Activated naive CD4-positive, alpha-beta T cell treated with anti-CD3 and anti-CD28 coated beads for 36 hours (primary cell): Measurements from ENCODE around the gene USP30. TPM values are rescaled to one million over a fixed set of nuclear protein-coding genes. Genes with fewer than 3 reads are reported as not detected.
"Not testable (repeated sequence)": the region's sequence is repeated elsewhere in the genome, so short reads cannot be mapped to it uniquely, and the experiment has no call there.

Experiments used
- CTCF ChIA-PET: fragments of 350-600 bp; sonication (Branson Sonifier 250); formaldehyde crosslinking; loops from one replicate; lab custom pipeline; 2021; ENCODE audit warnings: antibody characterized with exemption; lab: Charles Lee
- DNase-seq: peaks from one replicate; pipeline ENCODE4 v3.0.0-alpha.2; 2020
- H3K27ac Mint-ChIP-seq: one replicate; pipeline ENCODE4 v1.8.0; 2021; ENCODE audit warnings: mild to moderate bottlenecking, mixed read lengths
- H3K27me3 Mint-ChIP-seq: one replicate; pipeline ENCODE4 v1.8.0; 2021; ENCODE audit warnings: low read depth, mixed read lengths
- H3K36me3 Mint-ChIP-seq: one replicate; pipeline ENCODE4 v1.8.0; 2021; ENCODE audit warnings: low read depth, mixed read lengths
- H3K4me1 Mint-ChIP-seq: one replicate; pipeline ENCODE4 v1.8.0; 2021; ENCODE audit warnings: low read depth, mixed read lengths
- H3K4me3 Mint-ChIP-seq: one replicate; pipeline ENCODE4 v1.8.0; 2021; ENCODE audit warnings: mild to moderate bottlenecking, moderate library complexity, mixed read lengths
- H3K9me3 Mint-ChIP-seq: one replicate; pipeline ENCODE4 v1.8.0; 2021; ENCODE audit warnings: mixed read lengths
- intact Hi-C: fragments of 100-400 bp; cut with micrococcal nuclease; formaldehyde crosslinking; loops from one replicate; pipeline ENCODE4 v1.15.1; 2023
- total RNA-seq, 2 experiments: library from RNA; stranded (reverse); gene quantifications; one replicate each; pipeline ENCODE4 v1.2.3, GENCODE V29; 2021

USP30 gene
- total RNA-seq, 2 experiments from 2014 or later: 11.0 to 11.5 TPM

DNA sequence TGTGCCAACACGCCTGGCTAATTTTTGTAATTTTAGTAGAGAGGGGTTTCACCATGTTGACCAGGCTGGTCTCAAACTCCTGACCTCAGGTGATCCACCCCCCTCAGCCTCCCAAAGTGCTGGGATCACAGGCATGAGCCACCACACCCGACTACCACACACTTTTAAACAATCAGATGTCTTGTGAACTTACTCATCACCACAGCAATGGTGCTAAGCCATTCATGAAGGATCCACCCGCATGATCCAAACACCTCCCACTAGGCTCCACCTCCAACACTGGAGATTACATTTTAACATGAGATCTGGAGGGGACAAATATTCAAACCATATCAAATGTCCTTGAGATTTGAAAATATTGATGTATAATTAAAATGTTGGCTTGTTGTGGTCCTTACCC is 23.8 kb upstream of the USP30 start:
- H3K27me3 Mint-ChIP-seq, H3K4me3 Mint-ChIP-seq, H3K36me3 Mint-ChIP-seq, intact Hi-C loops, H3K9me3 Mint-ChIP-seq, H3K4me1 Mint-ChIP-seq, CTCF ChIA-PET, H3K27ac Mint-ChIP-seq, DNase-seq: not testable (repeated sequence)

DNA sequence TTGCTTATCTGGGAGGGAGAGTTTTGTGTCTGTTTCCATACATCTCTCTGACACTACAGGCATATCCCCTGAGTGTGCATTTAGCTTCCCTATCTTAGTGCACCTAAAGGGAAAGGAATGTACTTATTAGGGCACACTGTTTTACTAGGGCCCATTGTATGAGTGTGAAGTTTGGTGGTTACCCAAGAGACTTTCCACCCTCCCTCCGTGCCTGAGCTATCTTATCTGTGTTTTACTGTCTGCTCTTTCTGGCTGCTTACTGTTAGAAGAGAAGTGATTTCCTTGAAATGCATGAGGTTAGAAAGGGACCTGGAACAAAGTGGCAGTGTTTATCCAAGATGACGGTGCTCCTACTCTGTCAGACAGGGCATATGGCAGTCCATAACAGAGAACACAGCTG is 23.0 kb upstream of the USP30 start:
- H3K4me3 Mint-ChIP-seq: no peak overlapping the region
- DNase-seq: no peak
- CTCF ChIA-PET: no interaction called here
- no peaks in the 10 kb centered on the region for H3K4me1 Mint-ChIP-seq
- peaks cover 3% of the 10 kb centered on the region for H3K27me3 Mint-ChIP-seq
- H3K36me3 Mint-ChIP-seq: no peaks in the 10 kb centered on the region
- no peaks in the 10 kb centered on the region for H3K9me3 Mint-ChIP-seq
- H3K27ac Mint-ChIP-seq: no peak overlapping the region
- intact Hi-C loops: no loop called here

GRCh38 chr12:109033239-109034196 is 18.9 kb upstream of the USP30 start:
- peaks cover 11% of the 10 kb centered on the region for H3K9me3 Mint-ChIP-seq
- H3K27me3 Mint-ChIP-seq: no peaks in the 10 kb centered on the region
- CTCF ChIA-PET: no interaction called here
- no peaks in the 10 kb centered on the region for H3K36me3 Mint-ChIP-seq
- no peak for DNase-seq
- H3K4me1 Mint-ChIP-seq: no peaks in the 10 kb centered on the region
- no peak overlapping the region for H3K27ac Mint-ChIP-seq
- H3K4me3 Mint-ChIP-seq: no peak overlapping the region
- intact Hi-C loops: no loop called here

DNA sequence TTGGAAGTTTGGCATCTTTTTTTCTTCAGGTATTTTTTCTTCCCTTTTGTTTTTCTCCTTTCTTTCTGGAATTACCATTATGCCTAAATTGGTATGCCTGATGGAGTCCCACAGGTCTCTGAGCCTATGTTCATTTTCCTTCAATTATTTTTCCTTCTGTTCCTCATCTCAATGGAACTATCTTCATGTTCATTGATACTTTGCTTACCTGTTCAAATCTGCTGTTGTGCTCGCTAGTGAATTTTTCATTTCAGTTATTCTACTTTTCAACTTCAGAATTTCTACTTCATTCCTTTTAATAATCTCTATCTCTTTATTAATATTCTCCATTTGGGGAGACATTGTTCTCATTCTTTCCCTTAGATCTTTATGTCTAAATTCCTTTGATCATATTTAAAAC is 15.4 kb upstream of the USP30 start:
- Mint-ChIP-seq H3K4me1 (no peaks in the 10 kb centered on the region), H3K4me3 (no peak overlapping the region), H3K27me3 (peaks cover 6% of the 10 kb centered on the region), H3K36me3 (no peaks in the 10 kb centered on the region), H3K9me3 (peaks cover 11% of the 10 kb centered on the region), H3K27ac (no peak overlapping the region)
- CTCF ChIA-PET: no interaction called here
- intact Hi-C loops: no loop called here
- no peak for DNase-seq

DNA sequence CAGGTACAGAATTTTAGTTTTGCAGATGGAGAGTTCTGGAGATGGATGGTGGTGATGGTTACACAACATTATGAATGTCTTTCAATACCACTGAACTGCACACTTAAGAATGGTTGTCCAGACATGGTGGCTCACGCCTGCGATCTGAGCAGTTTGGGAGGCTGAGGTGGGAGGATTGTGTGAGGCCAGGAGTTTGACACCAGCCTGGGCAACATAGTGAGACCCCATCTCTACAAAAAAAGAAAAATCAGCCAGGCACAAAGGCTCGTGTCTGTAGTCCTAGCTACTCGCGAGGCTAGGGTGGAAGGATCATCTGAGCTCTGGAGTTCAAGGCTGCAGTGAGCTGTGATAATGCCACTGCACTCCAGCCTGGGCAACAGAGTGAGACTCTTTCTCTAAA is 8.1 kb upstream of the USP30 start:
- Mint-ChIP-seq H3K36me3 (no peaks in the 10 kb centered on the region), H3K27ac (no peak overlapping the region), H3K4me1 (no peaks in the 10 kb centered on the region), H3K9me3 (no peaks in the 10 kb centered on the region), H3K27me3 (peaks cover 6% of the 10 kb centered on the region), H3K4me3 (no peak overlapping the region)
- no peak for DNase-seq
- intact Hi-C loops: no loop called here
- CTCF ChIA-PET: no interaction called here

DNA sequence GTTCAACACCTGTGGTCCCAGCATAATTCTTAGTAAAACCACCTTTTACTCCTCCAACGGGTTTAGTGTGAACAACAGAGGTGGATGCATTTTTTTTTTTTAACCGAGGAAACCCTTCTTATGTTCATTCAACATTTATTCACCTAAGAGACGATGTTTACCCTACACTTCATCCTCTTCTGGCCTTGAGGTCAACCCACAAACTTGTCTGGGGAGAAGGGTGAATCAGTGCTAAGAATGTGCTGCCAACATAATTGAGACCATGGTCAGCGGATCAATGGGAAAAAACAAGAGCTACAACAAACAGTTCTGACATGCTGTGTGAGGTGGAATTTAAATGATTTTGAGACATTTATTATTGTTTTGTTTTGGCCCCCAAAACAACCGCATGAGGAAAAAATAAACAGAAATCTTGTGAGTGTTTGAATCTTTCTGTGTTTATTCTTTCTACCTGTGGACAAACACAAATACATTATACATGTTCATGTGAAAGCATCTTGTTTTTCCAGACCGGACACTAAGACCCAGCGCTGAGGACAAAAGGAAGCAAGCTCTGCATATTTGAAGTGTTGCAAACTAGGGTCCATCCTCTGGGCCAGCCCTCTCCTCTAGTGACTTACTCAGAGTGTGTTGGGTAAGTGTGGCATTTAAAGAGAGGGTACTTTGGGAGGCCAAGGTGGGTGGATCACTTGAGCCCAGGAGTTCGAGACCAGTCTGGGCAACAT is 5.1 kb upstream of the USP30 start:
- H3K27ac Mint-ChIP-seq: no peak overlapping the region
- intact Hi-C loops: no loop called here
- no peak overlapping the region for H3K4me3 Mint-ChIP-seq
- no peak for DNase-seq
- peaks cover 3% of the 10 kb centered on the region for H3K4me1 Mint-ChIP-seq
- H3K9me3 Mint-ChIP-seq: no peaks in the 10 kb centered on the region
- no peaks in the 10 kb centered on the region for H3K27me3 Mint-ChIP-seq
- H3K36me3 Mint-ChIP-seq: peaks cover 1% of the 10 kb centered on the region
- CTCF ChIA-PET: no interaction called here

DNA sequence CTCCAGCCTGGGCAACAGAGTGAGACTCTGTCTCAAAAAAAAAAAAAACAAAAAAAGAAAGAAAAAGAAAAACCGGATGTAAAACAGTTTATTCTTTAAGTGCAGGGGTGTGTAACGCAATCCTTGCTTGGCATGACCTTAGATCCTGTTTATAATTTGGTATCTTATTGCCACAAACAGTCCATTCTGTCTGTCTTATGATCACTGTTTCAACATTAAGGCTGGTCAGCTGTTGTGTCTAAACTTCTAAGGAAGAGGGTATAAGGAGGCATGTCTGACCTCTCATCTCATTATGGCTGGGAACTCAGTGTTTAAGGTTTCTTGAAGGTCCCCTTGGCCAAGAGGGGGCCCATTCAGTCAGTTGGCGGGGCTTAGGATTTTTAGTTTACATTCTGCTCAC is 3.7 kb upstream of the USP30 start:
- H3K27ac Mint-ChIP-seq, H3K27me3 Mint-ChIP-seq, H3K4me3 Mint-ChIP-seq, CTCF ChIA-PET, H3K9me3 Mint-ChIP-seq, H3K36me3 Mint-ChIP-seq, H3K4me1 Mint-ChIP-seq, intact Hi-C loops, DNase-seq: not testable (repeated sequence)

DNA sequence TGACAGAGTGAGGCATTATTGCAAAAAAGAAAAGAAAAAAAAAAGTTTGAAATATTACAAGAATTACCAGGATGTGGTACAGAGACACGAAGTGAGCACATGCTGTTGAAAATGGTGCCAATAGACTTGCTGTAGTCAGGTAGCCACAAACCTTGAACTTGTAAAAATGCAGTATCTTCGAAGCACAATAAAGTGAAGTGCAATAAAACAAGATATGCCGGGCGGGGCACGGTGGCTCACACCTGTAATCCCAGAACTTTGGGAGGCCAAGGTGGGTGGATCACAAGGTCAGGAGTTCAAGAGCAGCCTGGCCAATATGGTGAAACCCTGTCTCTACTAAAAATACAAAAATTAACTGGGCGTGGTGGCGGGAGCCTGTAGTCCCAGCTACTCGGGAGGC is 2.6 kb upstream of the USP30 start:
- CTCF ChIA-PET, H3K4me3 Mint-ChIP-seq, H3K4me1 Mint-ChIP-seq, H3K27me3 Mint-ChIP-seq, H3K27ac Mint-ChIP-seq, intact Hi-C loops, DNase-seq, H3K9me3 Mint-ChIP-seq, H3K36me3 Mint-ChIP-seq: not testable (repeated sequence)

DNA sequence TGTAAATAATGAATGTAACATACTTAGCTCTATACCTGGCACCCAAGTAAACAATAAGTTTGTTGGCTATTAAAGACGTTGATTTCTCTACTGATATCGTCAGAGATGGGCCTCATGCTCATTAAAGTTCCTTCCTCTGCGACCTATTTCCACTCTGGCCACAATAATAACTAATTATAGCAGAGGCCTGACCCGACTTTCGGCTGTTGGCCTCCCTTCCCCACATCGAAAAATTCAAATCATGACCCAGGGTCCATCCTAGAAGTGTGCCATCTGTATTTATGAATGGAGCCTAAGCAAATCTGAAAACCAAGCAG is 321 bp upstream of the USP30 start:
- peaks cover 4% of the 10 kb centered on the region for H3K36me3 Mint-ChIP-seq
- intact Hi-C loops: loop anchor here (1.0 to 2.0 kb wide), 6 partner anchors 41 to 425 kb away; partner anchors contain the start of genes ALKBH2, CORO1C, KCTD10 and UBE3B
- H3K27ac Mint-ChIP-seq: peak overlapping the region; percentile 96
- no peaks in the 10 kb centered on the region for H3K9me3 Mint-ChIP-seq
- H3K4me3 Mint-ChIP-seq: peak overlapping the region; percentile 84
- CTCF ChIA-PET: interaction anchor here (0.6 kb wide), 1 partner anchor 946 kb away, joined by 3 read pairs; no protein-coding TSS in a partner anchor
- H3K27me3 Mint-ChIP-seq: no peaks in the 10 kb centered on the region
- DNase-seq: no peak
- peaks cover 8% of the 10 kb centered on the region for H3K4me1 Mint-ChIP-seq

GRCh38 chr12:109053382-109054123 is 1.2 kb downstream of the USP30 start:
- H3K4me3 Mint-ChIP-seq: peak overlapping the region; percentile 84
- peak; percentile 54 for DNase-seq
- intact Hi-C loops: loop anchor here (1.0 to 2.0 kb wide), 8 partner anchors 45 to 520 kb away; partner anchors contain the start of genes CORO1C, MMAB, MVK and SART3
- no peaks in the 10 kb centered on the region for H3K9me3 Mint-ChIP-seq
- H3K36me3 Mint-ChIP-seq: peaks cover 4% of the 10 kb centered on the region
- no peaks in the 10 kb centered on the region for H3K27me3 Mint-ChIP-seq
- H3K27ac Mint-ChIP-seq: peak overlapping the region; percentile 96
- CTCF ChIA-PET: interaction anchor here (0.6 to 4.2 kb wide), 3 partner anchors 40 to 209 kb away, joined by 3 to 27 read pairs (median 3); partner anchors contain the start of gene ALKBH2
- peaks cover 8% of the 10 kb centered on the region for H3K4me1 Mint-ChIP-seq

DNA sequence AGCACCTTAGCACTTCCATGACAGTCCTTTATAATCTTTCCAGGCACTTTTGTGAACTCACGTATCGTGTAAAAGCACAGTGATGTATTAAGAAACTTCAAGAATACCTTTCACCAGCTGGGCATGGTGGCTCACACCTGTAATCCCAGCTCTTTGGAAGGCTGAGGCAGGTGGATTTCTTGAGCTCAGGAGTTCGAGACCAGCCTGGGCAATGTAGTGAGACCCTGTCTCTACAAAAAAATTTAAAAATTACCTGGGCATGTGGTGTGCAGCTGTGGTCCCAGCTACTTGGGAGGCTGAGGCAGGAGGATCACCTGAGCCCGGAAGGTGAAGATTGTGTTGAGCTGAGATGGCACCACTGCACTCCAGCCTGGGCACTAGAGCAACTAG is 1.7 kb downstream of the USP30 start:
- CTCF ChIA-PET: interaction anchor here (0.6 to 4.2 kb wide), 3 partner anchors 39 to 173 kb away, joined by 3 to 27 read pairs (median 6); partner anchors contain the start of gene ALKBH2
- Mint-ChIP-seq H3K27ac (peak overlapping the region; percentile 96), H3K4me3 (peak overlapping the region; percentile 84)
- H3K9me3 Mint-ChIP-seq, H3K4me1 Mint-ChIP-seq, intact Hi-C loops, H3K36me3 Mint-ChIP-seq, H3K27me3 Mint-ChIP-seq: not testable (repeated sequence)
- peak; percentile 14 for DNase-seq

- intact Hi-C loops: no loop called here
- no peaks in the 10 kb centered on the region for H3K27me3 Mint-ChIP-seq
- peaks cover 8% of the 10 kb centered on the region for H3K4me1 Mint-ChIP-seq
- H3K27ac Mint-ChIP-seq: peak overlapping the region; percentile 96
- H3K4me3 Mint-ChIP-seq: no peak overlapping the region
- CTCF ChIA-PET: interaction anchor here (1.4 to 4.2 kb wide), 2 partner anchors 39 to 170 kb away, joined by 6 to 27 read pairs; partner anchors contain the start of gene ALKBH2
- no peaks in the 10 kb centered on the region for H3K9me3 Mint-ChIP-seq
- peaks cover 5% of the 10 kb centered on the region for H3K36me3 Mint-ChIP-seq
- DNase-seq: no peak
These were observed 2.1 kb downstream of the USP30 start for GRCh38 chr12:109054520-109054919.
